ENCODE data around the gene RBM8A.
"Not testable (repeated sequence)": the region's sequence is repeated elsewhere in the genome, so short reads cannot be mapped to it uniquely, and the experiment has no call there.

The RBM8A gene

DNA sequence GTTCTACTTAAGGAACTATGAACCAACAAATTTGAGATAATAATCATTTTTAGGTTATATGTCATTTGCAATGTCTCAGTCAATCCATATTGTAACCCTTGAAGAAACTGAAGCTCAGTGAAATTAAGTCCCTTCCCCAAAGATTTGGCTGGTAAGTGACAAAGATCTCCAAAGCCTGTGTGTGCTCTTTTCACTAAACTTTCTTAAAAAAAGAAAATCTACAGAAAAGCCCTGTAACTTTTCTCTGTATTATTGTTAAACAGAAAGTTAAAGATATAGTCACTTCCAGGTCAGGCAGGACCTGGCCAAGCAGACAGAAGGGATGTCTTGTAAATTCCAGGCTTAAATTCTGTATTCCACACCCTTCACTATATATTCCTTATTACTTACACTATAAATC is 29.1 kb upstream of the RBM8A start:
- DNase-seq, result no peak

- no peak for DNase-seq
Observed at GRCh38 chr1:145955436-145955835, 28.2 kb upstream of the RBM8A start.

DNA sequence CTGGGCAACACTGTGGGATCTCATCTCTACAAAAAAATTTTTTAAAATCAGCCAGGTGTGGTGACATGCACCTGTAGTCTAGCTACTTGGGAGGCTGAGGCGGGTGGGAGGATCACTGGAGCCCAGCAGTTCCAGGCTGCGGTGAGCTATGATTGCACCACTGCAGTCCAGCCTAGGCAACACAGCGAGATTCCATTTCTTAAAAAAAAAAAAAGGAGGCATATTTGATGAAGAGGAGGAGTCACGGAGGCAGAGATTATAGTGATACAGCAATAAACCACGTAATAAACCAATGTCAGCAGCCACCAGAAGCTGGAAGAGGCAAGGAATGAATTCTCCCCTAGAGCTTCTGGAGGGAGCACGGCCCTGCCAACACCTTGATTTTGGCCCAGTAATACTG is 26.6 kb upstream of the RBM8A start:
- DNase-seq, result no peak

GRCh38 chr1:145952903-145953302 is 25.6 kb upstream of the RBM8A start:
- no peak for DNase-seq

GRCh38 chr1:145951526-145951925 is 24.2 kb upstream of the RBM8A start:
- no peak for DNase-seq

- DNase-seq, result no peak
Observed at GRCh38 chr1:145949219-145949618, 21.9 kb upstream of the RBM8A start.

DNA sequence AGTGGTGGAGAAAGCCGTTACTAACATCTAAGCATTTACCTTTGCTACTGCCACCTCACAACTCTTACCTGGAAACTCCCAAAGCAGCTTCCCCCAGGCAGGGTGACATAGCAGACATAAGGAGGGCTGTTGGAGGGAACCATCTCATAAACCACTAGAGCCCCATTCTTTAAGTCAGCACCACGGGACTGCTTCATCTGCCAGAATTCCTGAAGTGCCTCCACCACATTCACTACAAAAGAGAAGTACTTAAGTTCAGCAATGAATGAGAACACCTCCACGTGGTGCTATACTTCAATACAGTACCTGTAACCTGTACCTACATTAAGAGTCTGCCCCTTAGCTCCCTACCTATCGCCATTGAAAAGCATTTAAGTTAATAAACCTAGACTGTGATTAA is 20.3 kb upstream of the RBM8A start:
- no peak for DNase-seq

DNA sequence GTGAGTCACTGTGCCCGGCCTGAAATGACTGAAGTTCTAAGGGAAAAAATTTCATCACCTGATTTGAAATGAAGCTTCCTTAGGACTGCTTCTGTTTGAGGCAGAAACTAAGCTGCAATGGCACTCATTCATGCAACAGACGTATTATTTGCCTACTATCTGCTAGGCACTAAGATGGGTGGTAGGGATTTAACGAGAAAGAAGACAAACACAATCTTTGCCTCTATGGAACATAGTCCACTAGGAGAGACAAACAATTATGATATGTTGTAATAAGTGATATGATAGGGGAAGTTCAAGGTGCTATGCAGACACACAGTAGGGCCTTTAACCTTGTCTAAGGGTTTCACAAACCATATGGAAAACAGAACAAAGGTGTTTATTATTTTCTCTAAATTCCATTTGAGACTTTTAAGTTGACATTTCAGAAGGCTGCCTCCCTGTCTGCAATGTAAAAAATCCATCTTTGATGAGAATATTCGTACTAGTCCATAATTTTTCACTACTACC is 19.2 kb upstream of the RBM8A start:
- DNase-seq, result no peak

- no peak for DNase-seq
Observed at GRCh38 chr1:145944532-145944931, 17.2 kb upstream of the RBM8A start.

- DNase-seq, result no peak
Observed at GRCh38 chr1:145942871-145943270, 15.6 kb upstream of the RBM8A start.

GRCh38 chr1:145942405-145942804 is 15.1 kb upstream of the RBM8A start:
- no peak for DNase-seq

DNA sequence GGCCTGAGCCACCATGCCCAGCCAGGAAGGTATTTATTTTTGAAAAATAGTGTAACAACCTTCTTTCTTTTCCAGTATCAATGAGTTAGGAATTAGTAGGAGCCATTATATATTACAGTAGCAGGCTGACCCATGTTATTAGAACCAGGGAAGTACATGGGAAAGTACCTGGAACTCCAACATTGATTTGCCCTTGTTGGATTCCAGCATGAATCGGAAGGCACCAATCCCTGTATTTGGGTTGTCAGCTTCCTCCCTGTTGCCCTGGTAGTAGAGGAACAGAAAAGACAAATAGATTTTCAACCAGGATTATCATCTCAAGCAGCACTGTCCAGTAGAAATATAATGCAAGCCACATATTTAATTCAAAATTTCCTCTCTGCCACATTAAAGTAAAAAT is 10.2 kb upstream of the RBM8A start:
- no peak for DNase-seq

DNA sequence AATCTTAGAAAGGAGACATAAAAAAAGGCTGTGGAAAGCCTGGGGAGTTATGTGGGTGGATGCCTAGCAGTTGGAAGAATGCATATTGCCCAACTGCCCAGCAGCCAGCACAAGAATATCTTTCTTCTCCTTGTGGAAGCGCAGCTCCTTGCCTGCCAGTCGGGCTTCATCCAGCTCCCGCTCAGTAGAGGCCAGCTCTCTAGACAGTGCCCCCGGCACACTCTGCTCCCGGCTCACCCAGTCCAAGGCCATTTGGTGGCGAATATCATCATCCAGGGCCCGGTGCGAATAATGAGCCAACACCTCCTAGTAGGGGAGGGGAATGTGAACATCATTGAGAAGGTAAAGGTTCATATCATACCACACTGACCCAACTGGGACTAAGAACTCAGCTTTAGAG is 9.0 kb upstream of the RBM8A start:
- DNase-seq, result no peak

GRCh38 chr1:145935708-145936107 is 8.4 kb upstream of the RBM8A start:
- DNase-seq, result no peak

GRCh38 chr1:145932522-145933009 is 5.3 kb upstream of the RBM8A start:
- peak; percentile 14 for DNase-seq

DNA sequence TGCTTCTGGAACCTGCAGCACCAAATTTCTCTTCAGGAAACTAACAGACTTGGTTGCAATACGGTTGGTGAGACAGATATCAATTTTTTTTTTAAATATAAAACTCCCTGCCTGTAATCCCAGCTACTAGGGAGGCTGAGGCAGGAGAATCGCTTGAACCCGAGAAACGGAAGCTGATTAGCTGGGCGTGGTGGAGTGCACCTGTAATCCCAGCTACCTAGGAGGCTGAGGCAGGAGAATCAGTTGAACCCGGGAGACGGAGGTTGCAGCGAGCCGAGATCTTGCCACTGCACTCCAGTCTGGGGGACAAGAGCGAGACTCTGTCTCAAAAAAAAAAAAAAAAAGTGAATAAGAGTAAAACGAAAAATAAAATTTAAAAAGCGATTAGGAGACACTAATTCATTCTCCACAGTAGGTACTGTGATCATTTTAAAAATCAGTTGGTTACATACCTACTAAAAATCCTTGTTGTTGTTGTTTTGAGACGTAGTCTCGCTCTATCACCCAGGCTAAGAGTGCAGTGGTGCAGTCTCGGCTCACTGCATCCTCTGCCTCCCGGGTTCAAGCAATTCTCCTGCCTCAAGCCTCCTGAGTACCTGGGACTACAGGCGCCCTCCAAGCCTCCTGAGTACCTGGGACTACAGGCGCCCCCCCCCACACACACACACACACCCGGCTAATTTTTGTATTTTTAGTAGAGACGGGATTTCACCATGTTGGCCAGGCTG is 796 bp upstream of the RBM8A start:
- peak; percentile 8 for DNase-seq

GRCh38 chr1:145926686-145927062 is 610 bp downstream of the RBM8A start:
- no peak for DNase-seq

GRCh38 chr1:145922266-145922665 is 5.0 kb downstream of the RBM8A start:
- DNase-seq, result no peak

GRCh38 chr1:145920297-145920696 is 7.0 kb downstream of the RBM8A start:
- DNase-seq, result not testable (repeated sequence)

DNA sequence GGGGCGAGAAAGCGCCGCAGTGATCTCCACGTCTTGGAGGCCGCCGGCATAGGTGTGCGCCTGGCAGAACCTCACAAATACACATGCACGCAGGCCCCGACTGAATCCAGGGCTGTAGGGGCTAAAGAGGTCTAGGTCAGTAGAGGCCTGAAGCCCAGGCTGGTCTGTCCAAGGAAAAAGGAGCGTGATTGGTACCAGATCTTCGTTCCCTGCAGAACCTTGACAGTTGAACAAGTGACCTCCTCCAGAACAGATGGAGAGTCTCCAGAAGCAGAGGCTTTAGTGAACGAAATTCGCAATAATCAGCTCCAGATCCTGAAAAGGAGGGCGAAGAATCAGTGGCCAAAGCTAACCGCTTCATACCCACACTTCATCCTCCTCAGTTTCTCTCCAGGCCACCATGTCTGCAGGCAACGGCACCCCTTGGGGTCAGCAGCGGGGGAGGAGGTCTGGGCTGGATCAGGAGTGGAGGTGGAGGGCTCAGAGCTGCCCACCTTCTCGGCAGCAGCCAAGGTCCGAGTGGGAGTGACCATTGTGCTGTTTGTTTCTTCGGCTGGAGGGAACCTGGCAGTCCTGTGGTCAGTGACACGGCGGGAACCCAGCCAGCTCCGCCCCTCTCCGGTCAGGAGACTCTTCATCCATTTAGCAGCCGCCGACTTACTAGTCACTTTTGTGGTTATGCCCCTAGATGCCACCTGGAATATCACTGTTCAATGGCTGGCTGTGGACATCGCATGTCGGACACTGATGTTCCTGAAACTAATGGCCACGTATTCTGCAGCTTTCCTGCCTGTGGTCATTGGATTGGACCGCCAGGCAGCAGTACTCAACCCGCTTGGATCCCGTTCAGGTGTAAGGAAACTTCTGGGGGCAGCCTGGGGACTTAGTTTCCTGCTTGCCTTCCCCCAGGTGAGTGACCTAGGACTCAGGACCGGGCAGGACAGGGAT is 8.0 kb downstream of the RBM8A start:
- peak; percentile 12 for DNase-seq

DNA sequence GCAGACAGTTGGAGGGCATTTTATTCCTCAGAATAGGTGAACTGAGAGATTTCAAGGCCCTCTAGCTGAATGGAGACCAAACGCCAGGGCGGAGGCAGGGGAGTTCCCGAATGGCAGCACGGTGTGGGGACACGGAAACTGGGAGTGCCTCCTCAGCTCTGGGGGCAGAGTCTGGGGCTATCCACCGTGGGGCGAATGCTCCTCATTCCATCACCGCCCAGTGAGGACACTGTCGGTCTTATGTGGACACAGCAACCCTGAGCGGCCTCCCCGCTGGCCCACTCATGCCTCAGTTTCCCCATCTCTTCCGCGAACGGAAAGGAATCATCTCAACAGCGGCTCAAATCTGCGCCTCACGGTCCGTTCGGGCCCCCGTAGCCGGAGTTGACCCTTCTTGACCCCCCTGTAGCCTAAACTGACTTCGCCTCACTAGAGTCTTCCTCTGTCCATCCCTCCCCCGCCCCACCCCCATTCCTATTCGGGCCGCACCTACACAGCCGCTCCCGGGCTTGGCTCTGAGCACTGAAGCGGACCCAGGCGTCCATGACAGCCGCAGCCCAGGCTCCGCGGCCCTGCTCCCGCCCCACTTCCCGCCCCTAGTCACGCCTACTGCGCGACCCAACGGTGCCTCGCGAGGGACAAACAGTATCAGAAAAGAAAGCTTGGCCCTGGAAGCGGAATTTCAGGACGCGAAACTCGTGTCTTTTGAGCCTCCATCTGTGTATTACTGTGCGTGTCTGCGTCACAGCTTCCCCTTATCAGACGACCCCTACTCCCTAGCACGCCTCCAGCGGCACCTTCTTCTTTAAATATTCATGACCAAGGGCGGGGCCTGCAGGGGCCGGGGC is 8.9 kb downstream of the RBM8A start, which contains the start of gene PEX11B:
Gene PEX11B (minus strand): TSS at position 574 of the 848 bp plus-strand sequence. CDS start 29 bp downstream, at position 545.
- peak; percentile 92 for DNase-seq

DNA sequence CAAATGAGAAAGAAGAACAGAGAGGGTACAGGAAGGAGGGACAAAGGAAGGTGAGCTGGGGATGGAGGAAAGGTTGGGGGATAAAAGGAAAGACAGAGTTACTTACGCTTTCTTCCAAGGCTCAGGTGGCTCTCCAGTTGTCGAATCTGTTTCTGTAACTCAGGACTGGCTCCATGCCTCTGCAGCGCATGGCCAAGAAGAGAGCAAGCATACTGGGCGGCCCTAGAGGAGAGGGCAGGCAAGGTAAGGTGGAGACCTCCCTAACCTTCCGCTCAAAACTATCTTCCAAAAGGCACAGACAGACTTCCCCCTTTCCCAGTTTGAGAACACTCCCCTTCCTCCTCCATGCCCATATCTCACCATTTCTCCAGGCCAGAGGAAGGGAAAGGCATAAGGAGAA is 9.7 kb downstream of the RBM8A start:
- no peak for DNase-seq

DNA sequence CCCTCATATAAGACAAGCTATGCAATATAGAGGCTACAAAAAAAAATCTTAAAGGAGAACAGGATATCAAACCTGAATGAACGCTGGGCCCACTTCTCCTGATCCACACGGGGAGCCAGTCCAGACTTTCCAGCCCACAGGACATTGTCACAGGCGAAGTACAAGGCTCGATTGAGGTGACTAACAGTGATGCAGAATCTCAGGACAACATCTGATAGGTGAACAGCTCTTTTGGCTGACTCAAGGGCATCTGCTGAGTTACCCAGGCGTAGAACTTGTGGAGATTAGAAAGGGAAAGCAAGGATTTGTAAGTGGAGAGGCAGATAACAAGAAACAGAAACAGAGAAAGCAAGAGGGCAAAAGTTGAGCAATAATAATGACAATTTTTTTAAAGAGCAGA is 10.5 kb downstream of the RBM8A start:
- no peak for DNase-seq

Measured in activated gamma-delta T cell treated with Interleukin-2 at 50 U/mL for 16 hours (primary cell).